Naive thymus-derived CD4-positive, alpha-beta T cell (primary cell): Measurements from ENCODE around the gene PROC. TPM values are rescaled to one million over a fixed set of nuclear protein-coding genes. Genes with fewer than 3 reads are reported as not detected.

ENCODE experiments used
- ATAC-seq: fragments of 150-1000 bp; cut with Tn5 transposase; 2 replicates; pipeline ENCODE4 v1.10.0; 2021; ENCODE audit warnings: mild to moderate bottlenecking, moderate library complexity
- CTCF ChIA-PET: fragments of 350-600 bp; sonication (Branson Sonifier 250); formaldehyde crosslinking; loops from one replicate; lab custom pipeline; 2021; ENCODE audit warnings: antibody characterized with exemption; lab: Charles Lee
- POLR2A ChIA-PET: fragments of 350-600 bp; sonication (Branson Sonifier 250); formaldehyde crosslinking; loops from one replicate; lab custom pipeline; 2021; ENCODE audit warnings: antibody characterized with exemption, inconsistent platforms; lab: Charles Lee
- DNase-seq, 9 donors: peaks; one replicate each; pipeline versions ENCODE4 v3.0.0 to v3.0.0-alpha.2; 2020 to 2022; ENCODE audit warnings: mixed read lengths in 1 of 9
- H3K27ac ChIP-seq: one replicate; pipeline ENCODE4 v1.7.0; 2013; ENCODE audit warnings: mild to moderate bottlenecking, low read depth, low read length, moderate library complexity
- H3K27me3 ChIP-seq, 2 donors: one replicate each; pipeline ENCODE4 v1.7.0; 2013; ENCODE audit warnings: low read length in 2 of 2, mild to moderate bottlenecking in 2 of 2, moderate library complexity in 2 of 2; ENCODE audit not compliant: control insufficient read depth in 2 of 2, insufficient read depth in 2 of 2
- H3K36me3 ChIP-seq, 3 experiments: 1 replicate in 2 of 3; 2 replicates in 1 of 3; pipeline ENCODE4 v1.7.0; 2013; ENCODE audit warnings: low read length in 3 of 3, mild to moderate bottlenecking in 3 of 3, moderate library complexity in 1 of 3; ENCODE audit not compliant: insufficient read depth in 3 of 3, control insufficient read depth in 2 of 3
- H3K4me1 ChIP-seq, 2 donors: one replicate each; pipeline ENCODE4 v1.7.0; 2013; ENCODE audit warnings: low read length in 2 of 2, mild to moderate bottlenecking in 2 of 2, moderate library complexity in 1 of 2; ENCODE audit not compliant: control insufficient read depth in 2 of 2, insufficient read depth in 2 of 2
- H3K4me3 ChIP-seq: 2 replicates; pipeline ENCODE4 v1.7.0; 2013; ENCODE audit warnings: mild to moderate bottlenecking, low read length
- H3K9me3 ChIP-seq, 3 experiments: 1 replicate in 2 of 3; 2 replicates in 1 of 3; pipeline ENCODE4 v1.7.0; 2013; ENCODE audit warnings: low read length in 3 of 3; ENCODE audit not compliant: control insufficient read depth in 2 of 3
- H3K27ac Mint-ChIP-seq, 9 donors: one replicate each; pipeline ENCODE4 v1.8.0; 2020 to 2022; ENCODE audit warnings: mixed read lengths in 9 of 9, mild to moderate bottlenecking in 8 of 9, moderate library complexity in 5 of 9, inconsistent platforms in 2 of 9
- H3K27me3 Mint-ChIP-seq, 5 donors: one replicate each; pipeline ENCODE4 v1.8.0; 2021 to 2022; ENCODE audit warnings: mixed read lengths in 5 of 5, mild to moderate bottlenecking in 1 of 5
- H3K36me3 Mint-ChIP-seq, 5 donors: one replicate each; pipeline ENCODE4 v1.8.0; 2020 to 2022; ENCODE audit warnings: mixed read lengths in 5 of 5, mild to moderate bottlenecking in 3 of 5, inconsistent platforms in 1 of 5
- H3K4me1 Mint-ChIP-seq, 7 donors: one replicate each; pipeline ENCODE4 v1.8.0; 2020 to 2022; ENCODE audit warnings: mixed read lengths in 7 of 7, mild to moderate bottlenecking in 3 of 7, inconsistent platforms in 1 of 7
- H3K4me3 Mint-ChIP-seq, 10 donors: one replicate each; pipeline ENCODE4 v1.8.0; 2020 to 2022; ENCODE audit warnings: mild to moderate bottlenecking in 10 of 10, mixed read lengths in 10 of 10, moderate library complexity in 6 of 10, inconsistent platforms in 2 of 10
- H3K9me3 Mint-ChIP-seq, 11 donors: one replicate each; pipeline ENCODE4 v1.8.0; 2020 to 2022; ENCODE audit warnings: mixed read lengths in 11 of 11, mild to moderate bottlenecking in 4 of 11, inconsistent platforms in 1 of 11, moderate library complexity in 1 of 11
- intact Hi-C, 2 donors: fragments of 100-400 bp; cut with micrococcal nuclease; formaldehyde crosslinking; loops; one replicate each; pipeline ENCODE4 v1.15.1; 2023
- polyA plus RNA-seq, 2 donors: library from polyadenylated mRNA; unstranded; fragments of 300-500 nt; fragmentation: Illumina TruSeq; gene quantifications; one replicate each; pipeline ENCODE4 v1.2.3, GENCODE V29; 2021
- total RNA-seq, 6 experiments: library from RNA in 5 of 6; stranded (reverse) in 5 of 6; gene quantifications; 1 replicate in 5 of 6; 2 replicates in 1 of 6; pipeline ENCODE4 v1.2.3 and lab custom pipeline; 2021 to 2026

Gene PROC
- total and polyA plus RNA-seq, 7 experiments from 2014 or later = 0.64 TPM; not detected in 6

- no peak overlapping the region for H3K4me3 Mint-ChIP-seq
- CTCF ChIA-PET = no interaction called here
- H3K27ac Mint-ChIP-seq = no peak overlapping the region
- no peaks in the 10 kb centered on the region for H3K9me3 Mint-ChIP-seq
- POLR2A ChIA-PET = no interaction called here
- Histone ChIP-seq H3K9me3 (no peaks in the 10 kb centered on the region), H3K4me1 (peaks cover 0 to 3% of the 10 kb centered on the region in 2 donors), H3K27ac (no peak overlapping the region), H3K4me3 (no peak overlapping the region), H3K36me3 (no peaks in the 10 kb centered on the region), H3K27me3 (no peaks in the 10 kb centered on the region)
- H3K4me1 Mint-ChIP-seq = peaks cover 3 to 9% (median 7%) of the 10 kb centered on the region in 7 donors
- intact Hi-C loops = no loop called here
- DNase-seq (no peak), ATAC-seq (no peak)
- peaks cover 16 to 25% (median 23%) of the 10 kb centered on the region in 5 donors for H3K27me3 Mint-ChIP-seq
- peaks cover 0 to 7% (median 3%) of the 10 kb centered on the region in 5 donors for H3K36me3 Mint-ChIP-seq
These were observed 10.0 kb downstream of the PROC start for GRCh38 chr2:127428057-127428814.

- no peak overlapping the region for H3K27ac ChIP-seq
- H3K27me3 ChIP-seq = no peaks in the 10 kb centered on the region
- POLR2A ChIA-PET = no interaction called here
- peaks cover 3 to 5% (median 4%) of the 10 kb centered on the region in 7 donors for H3K4me1 Mint-ChIP-seq
- ATAC-seq (no peak), DNase-seq (no peak)
- CTCF ChIA-PET = no interaction called here
- H3K4me3 Mint-ChIP-seq = no peak overlapping the region
- H3K4me1 ChIP-seq = no peaks in the 10 kb centered on the region
- no peaks in the 10 kb centered on the region for H3K9me3 ChIP-seq
- H3K27ac Mint-ChIP-seq = no peak overlapping the region
- no peaks in the 10 kb centered on the region for H3K9me3 Mint-ChIP-seq
- H3K36me3 Mint-ChIP-seq = peaks cover 0 to 7% (median 3%) of the 10 kb centered on the region in 5 donors
- peaks cover 12 to 21% (median 19%) of the 10 kb centered on the region in 5 donors for H3K27me3 Mint-ChIP-seq
- no peak overlapping the region for H3K4me3 ChIP-seq
- H3K36me3 ChIP-seq = no peaks in the 10 kb centered on the region
- intact Hi-C loops = no loop called here
These were observed 10.5 kb downstream of the PROC start for GRCh38 chr2:127428815-127429109.

DNA sequence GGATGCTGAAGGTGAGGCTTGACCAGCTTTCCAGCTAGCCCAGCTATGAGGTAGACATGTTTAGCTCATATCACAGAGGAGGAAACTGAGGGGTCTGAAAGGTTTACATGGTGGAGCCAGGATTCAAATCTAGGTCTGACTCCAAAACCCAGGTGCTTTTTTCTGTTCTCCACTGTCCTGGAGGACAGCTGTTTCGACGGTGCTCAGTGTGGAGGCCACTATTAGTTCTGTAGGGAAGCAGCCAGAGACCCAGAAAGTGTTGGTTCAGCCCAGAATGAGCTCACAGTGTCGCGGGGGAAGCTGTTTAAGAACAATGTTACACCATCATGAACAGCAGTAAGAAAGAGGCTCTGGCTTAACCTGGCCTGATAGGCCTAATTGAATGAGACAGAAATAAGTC, 11.1 kb downstream of the PROC start:
- ATAC-seq = no peak
- POLR2A ChIA-PET = no interaction called here

DNA sequence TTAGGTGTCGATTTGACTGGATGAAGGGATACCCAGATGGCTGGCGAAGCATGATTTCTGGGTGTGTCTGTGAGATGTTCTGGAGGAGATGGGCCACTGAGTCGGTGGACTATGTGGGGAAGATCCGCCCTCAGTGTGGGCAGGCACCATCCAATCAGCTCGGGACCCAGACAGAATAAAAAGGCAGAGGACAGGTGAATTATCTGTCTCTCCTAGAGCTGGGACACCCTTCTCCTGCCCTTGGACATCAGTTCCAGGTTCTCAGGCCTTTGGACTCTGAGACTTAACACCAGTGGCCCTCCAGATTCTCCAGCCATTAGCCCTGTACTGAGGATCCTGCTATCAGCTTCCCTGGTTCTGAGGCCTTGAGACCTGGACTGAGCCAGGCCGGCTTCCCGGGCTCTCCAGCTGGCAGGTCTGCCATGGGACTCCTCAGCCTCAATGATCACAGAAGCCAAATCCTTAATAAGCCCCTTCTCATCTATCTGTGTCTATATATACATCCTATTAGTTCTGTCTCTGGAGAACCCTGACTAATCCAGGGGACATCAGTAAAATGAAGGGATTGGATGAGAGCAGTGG, 11.7 kb downstream of the PROC start:
- CTCF ChIA-PET = no interaction called here
- Mint-ChIP-seq H3K4me1 (no peaks in the 10 kb centered on the region), H3K27me3 (peaks cover 8 to 15% (median 12%) of the 10 kb centered on the region in 5 donors), H3K4me3 (no peak overlapping the region), H3K36me3 (peaks cover 0 to 7% (median 0%) of the 10 kb centered on the region in 5 donors), H3K9me3 (no peaks in the 10 kb centered on the region), H3K27ac (no peak overlapping the region)
- no peak overlapping the region for H3K4me3 ChIP-seq
- H3K27me3 ChIP-seq = no peaks in the 10 kb centered on the region
- ATAC-seq (no peak), DNase-seq (no peak)
- intact Hi-C loops = no loop called here
- H3K27ac ChIP-seq = no peak overlapping the region
- no peaks in the 10 kb centered on the region for H3K36me3 ChIP-seq
- H3K9me3 ChIP-seq = no peaks in the 10 kb centered on the region
- no peaks in the 10 kb centered on the region for H3K4me1 ChIP-seq
- POLR2A ChIA-PET = no interaction called here

More for the DNA sequence above, 11.1 kb downstream of the PROC start:
- Mint-ChIP-seq H3K9me3 (no peaks in the 10 kb centered on the region), H3K27me3 (peaks cover 8 to 15% (median 14%) of the 10 kb centered on the region in 5 donors), H3K36me3 (peaks cover 0 to 7% (median 0%) of the 10 kb centered on the region in 5 donors), H3K4me3 (no peak overlapping the region), H3K4me1 (no peaks in the 10 kb centered on the region), H3K27ac (no peak overlapping the region)
- intact Hi-C loops = no loop called here
- no peak overlapping the region for H3K4me3 ChIP-seq
- CTCF ChIA-PET = no interaction called here
- H3K27ac ChIP-seq = no peak overlapping the region
- no peak for DNase-seq
- H3K27me3 ChIP-seq = no peaks in the 10 kb centered on the region
- H3K4me1 ChIP-seq = no peaks in the 10 kb centered on the region
- no peaks in the 10 kb centered on the region for H3K36me3 ChIP-seq
- H3K9me3 ChIP-seq = no peaks in the 10 kb centered on the region

- intact Hi-C loops = no loop called here
- H3K36me3 Mint-ChIP-seq = peaks cover 0 to 3% (median 0%) of the 10 kb centered on the region in 5 donors
- Histone ChIP-seq H3K4me1 (no peaks in the 10 kb centered on the region), H3K27me3 (no peaks in the 10 kb centered on the region), H3K36me3 (no peaks in the 10 kb centered on the region), H3K9me3 (no peaks in the 10 kb centered on the region), H3K27ac (no peak overlapping the region), H3K4me3 (no peak overlapping the region)
- no peaks in the 10 kb centered on the region for H3K4me1 Mint-ChIP-seq
- H3K9me3 Mint-ChIP-seq = no peaks in the 10 kb centered on the region
- no peak overlapping the region for H3K27ac Mint-ChIP-seq
- ChIA-PET POLR2A (no interaction called here), CTCF (interaction anchor here (0.6 kb wide), 1 partner anchor 165 kb away, joined by 3 read pairs; no protein-coding TSS in a partner anchor)
- ATAC-seq (no peak), DNase-seq (no peak)
- H3K27me3 Mint-ChIP-seq = no peaks in the 10 kb centered on the region
- H3K4me3 Mint-ChIP-seq = no peak overlapping the region
These were observed 13.3 kb downstream of the PROC start for GRCh38 chr2:127431408-127432023.

DNA sequence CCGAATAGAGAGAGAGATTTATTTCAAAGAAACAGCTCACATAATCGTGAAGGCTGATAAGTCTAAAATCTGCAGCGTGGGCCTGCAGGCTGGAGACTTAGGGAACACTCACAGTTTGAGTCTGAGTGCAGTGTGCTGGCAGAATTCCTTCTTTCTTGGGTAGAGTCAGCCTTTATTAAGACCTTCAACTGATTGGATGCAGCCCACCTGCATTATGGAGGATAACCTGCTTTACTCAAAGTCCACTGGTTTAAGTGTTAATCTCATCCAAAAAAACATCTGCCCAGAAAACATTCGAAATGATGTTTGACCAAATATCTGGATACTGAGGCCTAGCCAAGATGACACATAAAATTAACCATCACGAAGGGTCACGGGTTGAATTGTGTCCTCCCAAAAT, 16.3 kb downstream of the PROC start:
- ATAC-seq (no peak), DNase-seq (no peak)
- Mint-ChIP-seq H3K27ac (no peak overlapping the region), H3K4me1 (no peaks in the 10 kb centered on the region), H3K9me3 (peaks cover 0 to 5% (median 0%) of the 10 kb centered on the region in 11 donors), H3K4me3 (no peak overlapping the region), H3K36me3 (peaks cover 0 to 3% (median 0%) of the 10 kb centered on the region in 5 donors), H3K27me3 (no peaks in the 10 kb centered on the region)
- intact Hi-C loops = no loop called here
- Histone ChIP-seq H3K4me3 (no peak overlapping the region), H3K27me3 (no peaks in the 10 kb centered on the region), H3K36me3 (no peaks in the 10 kb centered on the region), H3K27ac (no peak overlapping the region), H3K9me3 (peaks cover 0 to 1% (median 0%) of the 10 kb centered on the region in 3 experiments), H3K4me1 (no peaks in the 10 kb centered on the region)
- CTCF ChIA-PET = no interaction called here
- POLR2A ChIA-PET = no interaction called here
